ACHN (cell line): Measurements from ENCODE around the gene MN1.
A peak's percentile ranks its signal among the peaks of the same experiment; 100 is the strongest.

Experiments used
- DNase-seq: peaks from one replicate; pipeline ENCODE4 v3.0.0-alpha.2; 2015
- in situ Hi-C: cut with HindIII; loops from 2 replicates; pipeline ENCODE4 v1.10.0; 2017; ENCODE audit warnings: low sequenced_read_pairs, low pct_ligation_motif_present, low pct_unique_long_range_greater_than_20kb

The MN1 gene

GRCh38 chr22:27801616-27802345 is at the start of gene MN1:
TSS of gene MN1 (minus strand) at chr22:27801756. CDS start at chr22:27800543, 1,213 bp downstream.
- in situ Hi-C loops: no loop called here
- DNase-seq: peak; percentile 35

- in situ Hi-C loops: no loop called here
- no peak for DNase-seq
Measured at GRCh38 chr22:27850000-27850521, 48.5 kb upstream of the MN1 start.

DNA sequence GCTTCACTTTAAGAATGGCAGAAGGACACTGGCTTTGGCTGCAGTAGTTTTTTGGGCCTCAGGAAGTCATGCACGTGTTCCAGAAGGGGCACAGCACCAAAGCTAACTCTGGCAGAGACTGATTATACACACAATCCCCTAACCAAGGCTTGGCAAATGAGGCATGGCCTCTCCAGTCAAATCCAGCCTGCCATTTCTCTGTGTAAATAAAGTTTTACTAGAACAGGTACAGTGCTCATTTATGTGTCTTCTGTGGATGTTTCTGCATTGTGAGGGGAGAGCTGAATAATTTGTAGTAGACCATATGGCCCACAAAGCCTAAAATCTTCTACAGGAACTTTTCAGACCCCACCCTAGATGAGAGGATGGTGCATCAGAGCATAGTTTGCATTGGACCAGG is 46.4 kb upstream of the MN1 start:
- in situ Hi-C loops: no loop called here
- DNase-seq: no peak

GRCh38 chr22:27846910-27847309 is 45.4 kb upstream of the MN1 start:
- DNase-seq: no peak
- in situ Hi-C loops: no loop called here

- DNase-seq: no peak
- in situ Hi-C loops: no loop called here
Measured at GRCh38 chr22:27846248-27846757, 44.7 kb upstream of the MN1 start.

GRCh38 chr22:27845644-27846043 is 44.1 kb upstream of the MN1 start:
- DNase-seq: no peak
- in situ Hi-C loops: no loop called here

GRCh38 chr22:27844656-27845591 is 43.4 kb upstream of the MN1 start:
- no peak for DNase-seq
- in situ Hi-C loops: no loop called here

- DNase-seq: no peak
- in situ Hi-C loops: no loop called here
Measured at GRCh38 chr22:27844256-27844655, 42.7 kb upstream of the MN1 start.

DNA sequence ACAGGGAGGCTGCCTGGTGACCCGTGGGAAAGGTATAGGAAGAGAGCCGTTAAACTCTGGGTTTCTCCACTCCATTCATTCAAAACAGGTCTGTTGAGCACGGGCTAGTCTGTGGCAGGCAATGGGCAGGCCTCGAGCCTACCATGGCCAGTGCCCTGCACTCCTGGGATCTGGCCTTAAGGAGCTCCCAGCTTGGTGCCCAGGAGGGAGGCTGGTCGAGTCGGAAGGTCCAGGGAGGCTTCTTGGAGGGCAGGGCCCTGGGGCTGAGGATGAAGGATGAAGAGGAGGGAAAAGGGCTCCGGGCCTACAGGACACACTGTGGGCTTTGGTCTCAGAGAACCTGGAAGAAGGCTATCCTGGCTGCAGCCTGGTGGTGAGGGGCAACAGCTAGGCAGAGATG is 41.9 kb upstream of the MN1 start:
- no peak for DNase-seq
- in situ Hi-C loops: no loop called here

GRCh38 chr22:27842669-27843431 is 41.3 kb upstream of the MN1 start:
- DNase-seq: no peak
- in situ Hi-C loops: no loop called here

- in situ Hi-C loops: no loop called here
- no peak for DNase-seq
Measured at GRCh38 chr22:27842201-27842600, 40.6 kb upstream of the MN1 start.

GRCh38 chr22:27840436-27840835 is 38.9 kb upstream of the MN1 start:
- no peak for DNase-seq
- in situ Hi-C loops: no loop called here

- in situ Hi-C loops: no loop called here
- no peak for DNase-seq
Measured at GRCh38 chr22:27839057-27839660, 37.6 kb upstream of the MN1 start.

DNA sequence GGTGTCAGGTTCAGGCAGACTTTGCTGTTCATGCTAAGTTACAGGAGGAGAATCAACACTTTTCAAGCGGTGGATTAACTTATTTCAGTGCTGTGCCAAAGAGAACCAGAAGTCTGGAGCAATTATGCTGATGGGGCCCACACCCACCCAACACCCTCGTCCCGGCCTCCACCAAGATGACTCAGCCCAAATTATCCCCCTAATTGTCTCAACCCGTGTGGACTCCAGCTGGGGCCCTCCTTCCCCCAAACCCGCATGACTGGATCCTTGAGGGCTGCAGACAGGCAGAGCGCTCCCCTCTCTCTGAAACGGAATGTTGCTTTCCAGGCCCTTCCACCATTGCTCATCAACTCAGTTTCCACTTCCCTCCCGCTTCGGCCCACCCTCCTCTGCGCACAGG is 34.6 kb upstream of the MN1 start:
- no peak for DNase-seq
- in situ Hi-C loops: no loop called here

DNA sequence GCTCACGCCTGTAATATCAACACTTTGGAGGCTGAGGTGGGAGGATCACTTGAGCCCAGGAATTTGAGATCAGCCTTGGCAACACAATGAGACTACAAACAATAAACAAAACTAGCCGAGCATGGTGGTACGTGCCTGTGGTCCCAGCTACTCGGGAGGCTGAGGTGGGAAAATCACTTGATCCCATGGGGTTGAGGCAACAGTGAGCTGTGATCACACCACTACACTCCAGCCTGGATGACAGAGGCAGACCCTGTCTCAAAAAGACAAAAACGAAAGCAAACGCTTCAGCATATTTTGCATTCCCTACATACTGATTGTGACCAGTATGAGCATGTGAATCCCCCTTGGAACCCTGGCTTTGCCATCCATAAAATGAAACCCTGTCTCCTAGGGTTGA is 33.9 kb upstream of the MN1 start:
- DNase-seq: no peak
- in situ Hi-C loops: no loop called here

GRCh38 chr22:27834364-27835185 is 33.0 kb upstream of the MN1 start:
- DNase-seq: no peak
- in situ Hi-C loops: no loop called here

- in situ Hi-C loops: no loop called here
- DNase-seq: no peak
Measured at GRCh38 chr22:27833803-27834202, 32.2 kb upstream of the MN1 start.

DNA sequence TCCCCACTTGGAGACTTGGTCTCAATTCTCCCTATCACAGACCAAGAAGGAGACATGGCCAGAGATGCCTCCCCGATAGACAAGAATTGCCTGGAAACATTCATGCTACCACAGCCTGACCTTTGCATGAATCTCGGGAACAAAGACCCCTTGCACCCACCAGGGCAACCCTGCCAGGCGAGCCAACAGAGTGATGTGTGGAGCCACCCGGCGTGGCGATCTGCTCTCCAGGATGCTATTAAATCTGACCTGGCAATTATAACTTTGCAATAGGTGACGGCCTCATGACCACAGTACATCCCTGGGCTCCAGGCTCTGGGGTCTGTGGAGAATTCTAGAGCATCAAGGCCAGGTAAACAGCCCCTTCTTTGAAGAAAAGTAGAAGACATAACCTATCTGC is 31.1 kb upstream of the MN1 start:
- DNase-seq: no peak
- in situ Hi-C loops: no loop called here
